Hematopoietic multipotent progenitor cell treated with erythropoietin and hydrocortisone succinate and interleukin-3 and kit ligand, for 8 days (in vitro differentiated cells): Measurements from ENCODE around the gene TAGAP.
"Not testable (repeated sequence)": the region's sequence is repeated elsewhere in the genome, so short reads cannot be mapped to it uniquely, and the experiment has no call there.

Experiments used
- DNase-seq: peaks from one replicate; pipeline ENCODE4 v3.0.0-alpha.2; 2015

Gene TAGAP

DNA sequence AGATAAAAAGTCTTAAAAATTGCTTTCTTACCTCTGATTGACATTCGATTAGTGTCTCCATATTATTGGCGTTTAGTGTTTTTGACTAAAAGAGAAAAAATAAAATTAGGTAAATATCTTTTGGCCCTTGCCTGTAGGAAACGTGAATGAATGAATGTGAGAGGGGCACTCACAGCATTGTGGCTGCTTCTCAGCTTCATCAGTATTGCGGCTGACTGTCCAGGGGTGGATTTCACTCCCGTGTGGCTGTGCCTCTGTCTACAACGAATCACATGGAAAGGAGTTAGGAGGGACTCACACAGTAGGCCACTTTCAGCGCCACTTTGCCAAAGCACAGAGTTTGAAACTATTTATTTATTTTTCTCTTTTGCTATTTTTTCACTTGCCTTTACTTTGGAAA is 844 bp downstream of the TAGAP start:
- peak; percentile 43 for DNase-seq

DNA sequence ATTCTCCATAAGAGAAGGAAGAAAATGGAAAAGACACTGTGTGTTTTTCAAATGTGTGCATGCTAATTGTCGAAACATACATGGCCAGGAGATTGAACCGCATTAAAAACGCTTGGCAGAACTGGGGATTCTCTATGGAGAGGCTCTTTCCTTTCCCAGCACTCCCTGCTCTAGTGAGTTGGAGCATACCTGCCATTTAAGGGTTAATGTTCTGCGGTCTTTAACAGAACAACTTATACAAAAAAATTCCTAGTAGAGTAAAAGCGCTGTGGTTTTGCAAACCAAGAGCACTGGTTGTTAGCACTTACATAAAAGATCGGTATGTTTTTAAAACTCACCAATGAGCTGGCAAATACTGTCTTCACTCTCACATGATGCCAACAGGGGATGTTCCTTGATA is 1.5 kb downstream of the TAGAP start:
- peak; percentile 64 for DNase-seq

DNA sequence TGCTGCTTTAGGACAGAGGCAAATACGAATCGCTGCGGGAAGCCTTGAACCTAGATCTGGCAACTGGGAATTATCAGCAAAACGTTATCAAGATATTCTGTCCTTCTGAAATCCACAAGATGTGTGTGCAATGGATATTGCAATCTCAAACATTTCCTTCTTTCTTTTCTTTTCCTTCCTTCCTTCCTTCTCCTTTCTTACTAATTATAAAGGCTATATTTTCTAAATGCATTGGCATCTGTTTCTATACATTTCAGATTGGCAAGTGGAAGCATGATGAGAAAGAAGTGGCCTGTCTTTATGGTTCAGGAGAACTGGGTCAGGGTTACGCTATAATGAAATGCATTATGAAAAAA is 2.0 kb downstream of the TAGAP start:
- DNase-seq: no peak

DNA sequence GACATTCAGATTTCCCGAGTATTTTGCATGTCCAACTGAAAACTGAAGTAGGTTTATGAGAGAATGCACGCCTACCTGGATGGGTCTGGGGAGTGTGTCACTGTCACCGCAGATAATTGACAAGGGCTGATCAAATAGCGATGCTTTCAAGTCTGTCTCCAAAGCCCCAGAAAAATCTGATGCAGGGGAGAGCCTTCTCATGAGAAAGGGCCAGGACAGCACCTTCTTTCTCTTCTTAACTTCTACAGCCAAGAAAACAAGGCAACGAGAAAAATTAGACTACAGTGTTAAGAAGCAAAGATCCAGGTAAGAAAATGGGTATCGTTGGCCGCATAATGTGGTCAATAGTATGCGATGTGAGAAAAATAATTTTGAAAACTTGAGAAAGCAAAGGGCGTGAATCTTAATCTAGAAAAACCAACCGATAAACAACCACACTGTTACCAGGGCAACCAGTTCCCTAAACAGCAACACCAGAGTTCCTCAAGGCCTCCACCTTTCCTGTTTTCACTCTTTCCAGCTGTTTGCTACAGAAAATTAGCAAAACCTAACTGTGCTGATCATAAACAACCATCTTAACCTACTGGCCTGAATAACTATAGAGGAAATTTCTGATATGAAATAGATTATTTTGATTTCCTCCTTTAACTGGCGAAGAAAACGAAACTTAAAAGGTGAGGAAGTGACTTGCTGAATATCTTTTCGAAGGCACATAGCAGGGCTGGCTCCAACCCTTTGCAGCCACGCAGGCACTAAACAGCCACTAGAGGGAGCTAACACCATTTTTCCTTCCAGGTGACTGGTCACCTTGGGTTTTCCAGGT is 2.6 kb downstream of the TAGAP start:
- peak; percentile 85 for DNase-seq

DNA sequence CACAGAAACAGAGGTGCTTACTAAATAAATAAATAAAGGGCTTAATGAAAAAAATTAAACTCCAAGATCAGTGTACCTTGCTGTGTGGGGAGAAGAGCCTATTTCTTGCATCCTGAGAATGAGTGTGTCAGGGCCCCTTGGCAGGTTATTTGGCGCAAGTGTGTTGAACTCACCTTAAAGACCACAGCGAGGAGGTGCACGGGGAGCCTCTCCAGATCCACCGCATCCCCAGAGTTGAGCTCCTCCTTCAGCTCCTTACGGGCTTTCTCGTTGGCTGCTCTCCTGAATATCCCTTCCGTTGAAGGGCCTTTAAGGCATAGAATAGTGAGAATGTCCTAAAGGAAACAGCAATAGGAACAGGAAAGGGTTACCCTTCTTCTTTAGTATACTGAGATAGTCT is 3.6 kb downstream of the TAGAP start:
- DNase-seq: no peak

DNA sequence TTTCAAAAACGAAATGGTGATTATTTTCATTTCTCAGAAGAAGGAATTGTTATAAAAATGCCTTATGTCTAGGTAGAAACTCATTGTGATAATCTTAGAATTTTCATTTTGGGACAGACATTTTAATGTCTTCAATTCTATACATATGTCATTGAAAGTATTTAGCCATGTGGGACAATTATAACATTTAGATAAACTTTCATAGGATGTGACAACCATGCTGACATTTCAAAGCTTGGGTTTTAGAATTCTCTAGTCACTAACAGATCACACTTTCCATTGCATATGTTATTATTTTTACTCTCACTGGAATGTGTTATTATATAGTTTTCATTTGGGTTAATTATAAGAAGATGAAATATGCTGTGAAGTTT is 4.9 kb downstream of the TAGAP start:
- no peak for DNase-seq

DNA sequence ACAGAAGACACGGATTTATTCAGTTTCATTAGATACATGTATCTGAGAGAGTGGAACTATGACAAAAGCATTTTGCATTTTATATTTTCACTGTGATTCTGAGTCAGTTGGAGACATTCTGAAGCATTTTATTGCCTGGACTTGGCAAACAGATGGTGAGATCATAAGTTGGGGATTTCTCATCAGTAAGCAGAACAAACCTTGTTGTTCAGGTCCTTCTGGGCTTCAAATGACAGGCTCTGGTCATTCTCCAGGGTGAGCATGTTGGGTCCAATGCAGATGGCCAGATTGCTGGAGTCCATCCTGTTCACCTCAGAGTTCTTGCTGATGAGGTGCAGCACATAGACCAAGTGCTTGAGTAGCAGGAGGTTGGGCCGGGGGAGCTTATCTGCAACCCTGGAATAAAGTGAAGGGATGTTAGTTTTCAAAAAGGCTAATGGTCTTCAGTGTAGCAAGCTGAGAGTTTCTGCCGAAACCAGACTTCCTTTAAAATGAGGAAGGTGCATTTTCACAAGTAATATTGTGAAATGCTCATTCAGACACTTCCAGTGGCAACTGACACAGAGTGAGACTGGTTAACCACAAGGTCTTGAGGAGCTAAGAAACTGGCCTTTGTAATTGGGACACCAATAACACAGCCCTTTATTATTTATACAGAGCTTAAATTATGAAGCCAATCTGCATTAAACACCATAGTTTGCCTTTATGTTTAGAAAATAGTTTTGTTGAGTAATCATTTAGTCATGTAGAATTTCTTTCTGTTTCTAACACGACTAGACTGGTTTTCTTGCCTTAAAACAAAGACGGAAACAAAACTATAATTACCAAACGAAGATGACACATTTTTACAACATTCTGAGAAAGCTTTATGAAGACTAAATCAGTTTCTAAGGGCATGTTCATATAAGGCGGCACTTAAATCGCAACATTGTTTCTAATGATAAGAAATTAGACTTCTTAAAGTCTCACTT is 5.6 kb downstream of the TAGAP start:
- peak; percentile 44 for DNase-seq

DNA sequence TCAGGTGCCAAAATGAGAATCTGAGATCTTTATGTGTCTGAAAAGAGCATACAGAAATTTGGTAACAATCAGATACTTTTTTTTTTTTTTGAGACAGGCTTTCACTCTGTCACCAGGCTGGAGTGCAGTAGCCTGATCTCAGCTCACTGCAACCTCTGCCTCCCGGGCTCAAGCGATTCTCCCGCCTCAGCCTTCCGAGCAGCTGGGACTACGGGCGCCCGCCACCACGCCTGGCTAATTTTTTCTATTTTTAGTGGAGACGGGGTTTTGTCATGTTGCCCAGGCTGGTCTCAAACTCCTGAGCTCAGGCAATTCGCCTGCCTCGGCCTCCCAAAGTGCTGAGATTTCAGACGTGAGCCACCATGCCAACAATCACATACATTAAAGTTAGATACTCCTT is 6.5 kb downstream of the TAGAP start:
- DNase-seq: not testable (repeated sequence)

DNA sequence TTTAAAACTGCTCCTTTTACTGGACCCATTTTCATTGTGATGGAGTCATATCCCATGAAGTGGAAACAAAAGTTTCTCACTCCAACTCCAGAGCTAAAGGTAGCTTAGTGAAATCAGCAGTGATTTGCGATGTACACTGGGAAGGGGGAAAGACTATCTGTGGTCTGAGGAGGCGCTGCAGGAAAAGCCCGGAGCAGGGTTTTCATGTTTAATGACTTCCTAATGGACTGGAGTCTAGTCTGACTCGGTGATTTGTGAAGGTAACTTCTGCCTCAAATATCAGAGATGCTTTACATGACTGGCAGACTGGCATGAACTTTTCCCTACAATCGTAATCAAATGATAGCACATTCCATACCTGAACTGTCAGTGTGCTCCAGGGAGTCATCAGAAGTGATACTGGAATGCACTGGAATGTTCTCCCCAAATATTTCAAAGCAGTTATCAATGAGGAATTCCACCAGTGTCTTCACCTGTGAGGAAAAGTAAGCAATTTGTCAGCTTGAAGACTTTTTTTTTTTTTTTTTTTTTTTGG is 7.0 kb downstream of the TAGAP start:
- no peak for DNase-seq

DNA sequence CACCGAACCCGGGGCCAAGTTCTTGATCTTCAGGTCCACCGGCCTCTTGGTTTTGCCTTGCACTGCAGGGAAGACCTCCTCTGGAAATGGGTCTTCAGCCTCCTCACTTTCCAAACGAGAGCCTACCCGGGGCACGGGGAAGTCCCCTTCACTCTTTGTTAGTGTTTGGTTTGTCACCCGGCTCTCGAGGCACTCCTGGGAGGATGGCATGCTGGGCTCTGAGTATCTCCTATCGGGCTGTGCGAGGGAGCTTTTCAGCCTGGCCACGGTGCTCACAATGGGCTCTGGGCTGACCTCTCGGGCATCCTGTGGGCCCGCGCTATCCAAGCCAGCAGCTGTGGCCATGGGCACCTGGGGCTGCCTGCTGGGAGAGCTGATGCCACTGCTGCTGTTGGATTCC is 8.1 kb downstream of the TAGAP start:
- no peak for DNase-seq

DNA sequence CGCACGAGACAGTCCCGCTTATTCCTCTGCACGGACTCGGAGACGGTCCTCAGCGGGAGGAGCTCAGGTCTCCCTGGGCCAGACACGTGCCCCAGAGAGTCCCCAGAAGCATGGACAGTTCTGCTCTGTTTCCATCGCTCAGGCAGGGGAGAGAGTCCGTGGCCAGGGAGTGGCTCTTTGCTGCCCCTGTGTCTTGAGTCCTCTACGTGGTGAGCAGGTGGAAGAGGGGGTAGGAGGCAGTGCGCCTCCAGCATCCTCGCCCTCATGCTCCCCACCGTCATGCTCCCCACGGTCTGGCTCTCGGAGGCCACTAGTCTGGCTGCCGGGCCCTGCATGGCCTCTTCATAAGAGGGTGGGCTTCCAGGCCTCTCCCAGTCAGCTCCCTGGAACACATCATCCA is 8.9 kb downstream of the TAGAP start:
- no peak for DNase-seq

DNA sequence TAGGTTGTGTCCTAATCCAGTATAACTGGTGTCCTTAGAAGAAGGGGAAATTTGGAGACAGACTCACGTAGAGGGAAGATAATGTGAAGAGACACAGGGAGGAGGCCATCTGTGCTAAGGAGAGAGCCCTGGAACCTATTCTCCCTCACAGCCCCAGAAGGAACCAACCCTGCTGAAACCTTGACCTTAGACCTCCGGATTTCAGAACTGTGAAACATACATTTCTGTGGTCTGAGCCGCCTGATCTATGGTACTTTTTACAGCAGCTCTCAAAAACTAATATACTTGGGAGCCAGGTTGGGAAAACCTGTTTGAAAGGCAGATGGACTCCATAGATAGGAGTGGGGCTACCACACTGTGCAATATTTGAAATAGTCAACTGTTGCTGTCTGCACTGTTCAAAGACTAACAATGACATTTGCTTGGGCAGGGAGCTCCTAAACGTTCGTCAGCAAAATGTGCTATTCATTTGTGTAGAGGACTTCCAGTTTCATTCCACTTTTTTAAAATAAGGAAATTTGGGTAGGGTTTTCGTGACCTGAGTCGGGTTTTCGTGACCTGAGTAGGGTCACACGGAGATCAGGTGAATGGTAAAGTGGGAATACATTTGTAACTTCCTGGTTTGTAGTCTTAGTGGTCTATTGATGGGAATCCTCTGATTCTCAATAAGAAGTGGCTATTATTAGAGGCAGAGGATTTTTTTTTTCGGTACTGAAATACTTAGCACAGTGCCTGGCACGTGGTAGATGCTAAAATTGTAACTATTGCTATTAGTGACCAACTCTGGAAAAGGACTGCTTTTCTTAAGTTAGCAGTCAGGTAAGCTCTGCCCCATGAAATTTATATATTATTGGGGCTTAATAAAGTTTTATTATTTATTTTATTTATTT is 11.4 kb downstream of the TAGAP start:
- no peak for DNase-seq

DNA sequence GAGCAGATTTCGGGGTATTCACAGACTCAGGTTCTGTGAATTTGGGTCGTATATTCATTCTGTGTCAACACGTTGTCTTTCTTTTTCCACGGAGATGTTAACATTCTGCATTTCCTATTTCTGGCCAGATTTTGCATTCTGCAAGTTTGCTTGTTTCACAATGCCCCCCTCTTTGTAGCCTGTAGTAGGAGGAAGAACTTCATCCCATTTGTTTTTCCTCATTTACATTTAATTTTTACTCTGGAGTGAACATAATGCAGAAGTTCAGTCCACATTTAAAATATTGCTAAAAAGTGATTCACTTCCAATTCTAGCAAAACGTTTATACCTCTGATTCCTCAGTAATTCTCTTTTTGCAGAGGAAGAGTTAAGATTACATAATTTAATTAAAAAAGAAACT is 12.9 kb downstream of the TAGAP start:
- no peak for DNase-seq

DNA sequence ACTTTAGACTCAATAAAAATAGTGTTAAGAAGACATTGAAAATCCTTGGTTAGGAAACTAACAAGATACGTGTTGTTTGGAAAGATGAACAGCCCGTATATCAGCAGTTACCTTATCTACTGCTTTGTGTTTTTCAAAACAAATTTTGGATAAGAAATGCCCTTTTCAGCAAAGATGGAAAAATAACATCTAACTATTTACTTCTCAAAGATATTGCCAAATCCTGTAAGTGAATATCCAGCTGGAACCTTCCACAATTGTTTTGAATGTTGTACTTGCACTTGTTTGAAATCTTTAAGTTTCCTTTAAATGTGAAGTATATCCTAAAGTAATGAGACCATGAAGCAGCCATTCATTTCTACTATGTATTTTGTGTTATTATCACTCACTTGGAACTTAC is 14.6 kb downstream of the TAGAP start:
- DNase-seq: no peak

DNA sequence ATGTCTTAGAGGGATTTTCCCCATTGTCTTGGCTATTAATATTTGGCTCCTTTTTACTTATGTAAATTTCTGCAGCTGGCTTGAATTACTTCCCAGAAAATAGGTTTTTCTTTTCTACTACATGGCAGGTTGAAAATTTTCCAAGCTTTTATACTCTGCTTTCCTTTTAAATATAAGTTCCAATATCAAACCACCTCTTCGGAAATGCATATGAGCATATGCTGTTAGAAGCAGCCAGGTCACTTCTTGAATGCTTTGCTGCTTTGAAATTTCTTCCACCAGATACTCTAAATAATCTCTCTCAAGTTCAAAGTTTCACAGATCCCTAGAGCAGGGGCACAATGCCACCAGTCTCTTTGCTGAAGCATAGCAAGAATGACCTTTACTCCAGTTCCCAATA is 19.6 kb downstream of the TAGAP start:
- DNase-seq: not testable (repeated sequence)

DNA sequence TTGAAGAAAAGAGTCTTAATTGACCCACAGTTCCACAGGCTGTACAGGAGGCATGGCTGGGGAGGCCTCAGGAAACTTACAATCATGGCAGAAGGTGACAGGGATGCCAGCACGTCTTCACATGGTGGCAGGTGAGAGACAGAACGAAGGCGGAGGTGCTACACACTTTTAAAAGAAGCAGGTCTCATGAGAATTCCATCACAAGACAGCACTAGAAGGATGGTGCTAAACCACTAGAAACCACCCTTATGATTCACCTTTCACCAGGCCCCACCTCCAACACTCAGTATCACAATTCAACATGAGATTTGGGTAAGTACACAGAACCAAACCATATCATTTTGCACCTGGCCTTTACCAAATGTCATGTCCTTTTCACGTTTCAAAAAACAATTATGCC is 20.9 kb downstream of the TAGAP start:
- no peak for DNase-seq

DNA sequence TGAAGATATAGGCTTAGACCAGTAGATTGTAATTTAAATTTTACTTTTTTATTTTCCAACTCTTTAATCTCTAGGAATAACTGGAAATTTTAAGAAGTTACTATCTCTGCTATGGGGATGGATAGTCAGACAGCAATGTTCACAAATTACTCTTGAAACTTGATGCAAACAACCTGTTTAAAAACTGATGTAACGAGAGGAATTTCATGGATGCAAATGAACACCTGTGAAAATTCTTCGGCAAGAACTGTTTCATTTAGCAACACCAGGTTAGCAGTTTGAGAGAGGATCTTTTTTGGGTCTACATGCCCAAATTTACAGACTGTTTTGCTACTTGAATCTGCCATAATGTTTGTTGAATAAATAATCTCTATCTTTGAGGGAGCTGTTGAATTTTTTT is 24.8 kb downstream of the TAGAP start:
- no peak for DNase-seq

DNA sequence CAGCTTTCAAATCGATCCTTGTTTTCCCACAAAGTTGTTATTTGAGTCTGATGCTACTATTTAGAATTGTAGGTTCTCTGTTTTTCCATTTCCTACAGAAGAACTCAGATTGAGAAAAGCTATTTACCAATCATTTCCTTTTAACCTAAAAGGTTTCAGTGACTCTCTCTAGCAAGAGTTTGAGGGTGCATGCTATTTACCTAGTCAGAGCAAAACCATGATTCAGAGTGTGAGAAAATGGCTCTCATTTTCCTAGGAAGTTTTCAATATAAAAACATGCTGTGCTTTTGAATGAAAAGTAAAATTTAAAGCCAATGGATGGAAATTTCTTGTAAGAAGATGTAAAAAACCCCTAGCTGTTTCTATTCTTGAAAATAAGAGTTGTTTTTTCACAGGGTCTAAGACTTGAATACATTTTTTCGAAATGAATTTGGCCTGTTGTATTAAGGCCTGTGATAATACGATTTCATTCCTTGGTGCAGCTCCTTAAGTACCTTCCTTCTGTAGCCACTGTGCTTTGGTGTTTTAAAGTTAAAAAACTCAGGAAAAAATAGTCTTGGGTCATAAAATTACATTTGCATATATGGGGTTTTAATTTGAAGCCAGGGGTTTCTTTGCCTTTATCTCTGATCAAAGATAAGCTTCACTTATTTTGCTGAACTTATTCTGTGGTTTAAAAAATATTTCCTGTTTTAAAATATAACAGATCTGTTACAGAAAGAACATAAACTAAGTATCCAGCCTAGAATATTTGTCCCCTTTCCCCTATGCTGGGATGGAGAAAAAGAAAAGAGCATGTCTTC is 26.8 kb downstream of the TAGAP start:
- no peak for DNase-seq

DNA sequence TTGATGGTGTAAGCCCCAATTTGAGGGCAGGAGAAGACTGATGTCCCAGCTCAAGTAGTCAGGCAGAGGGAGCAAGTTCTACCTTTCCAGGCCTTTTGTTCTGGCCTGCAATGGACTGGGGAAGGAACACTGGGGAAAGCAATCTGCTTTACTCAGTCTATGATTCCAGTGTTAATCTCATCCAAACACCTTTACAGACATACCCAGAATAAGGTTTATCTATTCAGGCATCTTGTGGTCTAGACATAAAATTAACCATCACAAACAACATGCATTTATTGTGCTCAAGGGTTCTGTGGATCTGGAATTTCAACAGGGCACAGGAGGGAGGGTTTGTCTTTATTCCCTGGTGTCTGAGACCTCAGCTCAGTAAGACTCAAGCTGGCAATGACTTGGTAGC is 30.4 kb downstream of the TAGAP start:
- DNase-seq: no peak

DNA sequence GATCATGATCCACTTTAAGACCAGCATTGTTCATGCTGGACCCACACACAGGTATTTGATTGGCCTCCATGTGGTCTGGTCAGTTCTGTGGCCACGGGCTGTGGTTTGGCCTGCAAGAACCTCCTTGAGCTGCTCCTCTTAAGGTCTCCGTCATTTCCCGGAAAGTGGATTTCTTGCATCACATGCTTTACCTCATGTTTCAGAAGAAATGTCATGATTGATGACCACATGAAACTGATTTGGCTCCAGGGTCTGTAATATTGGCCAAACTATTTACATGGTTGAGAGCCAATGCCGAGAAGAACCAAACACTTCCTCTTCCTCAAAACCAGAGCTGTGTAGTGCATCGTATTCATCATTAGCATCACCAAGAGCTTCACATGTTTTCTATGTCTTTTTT is 31.6 kb downstream of the TAGAP start:
- no peak for DNase-seq

DNA sequence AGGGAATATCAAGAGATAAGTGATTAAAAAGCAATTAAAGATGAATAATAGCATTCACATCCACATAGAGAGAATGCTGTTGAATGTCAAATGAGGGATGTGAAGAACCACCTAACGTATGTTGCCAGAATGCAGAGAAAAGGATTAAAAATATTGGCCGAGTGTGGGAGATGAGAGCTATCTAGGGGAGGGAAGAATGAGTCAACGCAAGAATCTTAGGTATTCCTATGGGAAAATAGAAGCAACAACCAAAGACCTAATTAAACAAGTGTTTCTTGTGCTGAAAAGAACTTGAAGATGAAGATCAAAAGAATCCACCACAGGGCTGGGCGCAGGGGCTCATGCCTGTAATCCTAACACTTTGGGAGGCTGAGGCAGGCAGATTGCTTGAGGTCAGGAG is 32.6 kb downstream of the TAGAP start:
- no peak for DNase-seq

DNA sequence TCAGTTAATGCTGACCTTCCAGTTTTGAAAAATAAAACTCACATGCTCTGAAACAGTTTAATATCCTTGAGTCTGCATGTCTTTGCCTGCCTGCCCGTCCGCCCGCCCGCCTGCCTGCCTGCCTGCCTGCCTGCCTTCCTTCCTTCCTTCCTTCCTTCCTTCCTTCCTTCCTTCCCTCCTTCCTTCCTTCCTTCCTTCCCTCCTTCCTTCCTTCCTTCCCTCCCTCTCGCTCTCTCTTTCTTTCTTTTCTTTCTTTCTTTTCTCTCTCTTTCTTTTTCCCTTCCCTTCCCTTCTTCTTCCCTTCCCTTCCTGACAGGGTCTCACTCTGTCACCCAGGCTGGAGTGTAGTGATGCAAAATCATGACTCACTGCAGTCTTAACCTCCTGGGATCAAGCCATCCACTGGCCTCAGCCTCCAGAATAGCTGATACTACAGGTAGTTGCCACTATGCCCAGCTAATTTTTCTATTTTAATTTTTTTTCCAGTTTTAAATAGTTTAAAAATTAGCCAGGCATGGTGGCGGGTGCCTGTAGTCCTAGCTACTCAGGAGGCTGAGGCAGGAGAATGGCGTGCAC is 34.7 kb downstream of the TAGAP start:
- not testable (repeated sequence) for DNase-seq
